Measurements from ENCODE around the gene PDE6A.
"Not testable (repeated sequence)": the region's sequence is repeated elsewhere in the genome, so short reads cannot be mapped to it uniquely, and the experiment has no call there.

PDE6A gene

DNA sequence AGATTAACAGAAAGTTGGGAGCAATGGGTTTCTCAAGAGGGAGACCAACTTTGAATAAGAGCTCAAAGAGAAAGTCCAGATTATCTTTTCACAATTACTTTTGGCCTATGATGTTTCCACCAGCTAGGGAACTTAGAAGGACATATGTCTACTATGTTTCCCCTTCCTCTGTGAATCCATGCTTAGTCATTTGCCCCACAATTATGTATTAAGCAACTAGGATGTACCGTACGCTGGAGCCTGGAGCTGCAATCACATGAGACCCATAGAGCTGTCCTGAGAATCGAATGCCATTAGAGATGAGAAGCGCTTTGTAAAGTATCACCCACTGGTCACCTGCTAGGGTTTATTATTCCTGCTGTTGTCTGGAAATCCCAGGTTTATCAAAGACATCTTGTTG, 78.8 kb downstream of the PDE6A start:
- no peak overlapping the region for H3K4me3 ChIP-seq (ENCODE audit: low read depth, low read length)
- TF ChIP-seq, protein P1, sequence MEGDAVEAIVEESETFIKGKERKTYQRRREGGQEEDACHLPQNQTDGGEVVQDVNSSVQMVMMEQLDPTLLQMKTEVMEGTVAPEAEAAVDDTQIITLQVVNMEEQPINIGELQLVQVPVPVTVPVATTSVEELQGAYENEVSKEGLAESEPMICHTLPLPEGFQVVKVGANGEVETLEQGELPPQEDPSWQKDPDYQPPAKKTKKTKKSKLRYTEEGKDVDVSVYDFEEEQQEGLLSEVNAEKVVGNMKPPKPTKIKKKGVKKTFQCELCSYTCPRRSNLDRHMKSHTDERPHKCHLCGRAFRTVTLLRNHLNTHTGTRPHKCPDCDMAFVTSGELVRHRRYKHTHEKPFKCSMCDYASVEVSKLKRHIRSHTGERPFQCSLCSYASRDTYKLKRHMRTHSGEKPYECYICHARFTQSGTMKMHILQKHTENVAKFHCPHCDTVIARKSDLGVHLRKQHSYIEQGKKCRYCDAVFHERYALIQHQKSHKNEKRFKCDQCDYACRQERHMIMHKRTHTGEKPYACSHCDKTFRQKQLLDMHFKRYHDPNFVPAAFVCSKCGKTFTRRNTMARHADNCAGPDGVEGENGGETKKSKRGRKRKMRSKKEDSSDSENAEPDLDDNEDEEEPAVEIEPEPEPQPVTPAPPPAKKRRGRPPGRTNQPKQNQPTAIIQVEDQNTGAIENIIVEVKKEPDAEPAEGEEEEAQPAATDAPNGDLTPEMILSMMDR (IDR thresholded peaks at IDR 0.05; ENCODE audit: low read depth, low read length, missing control alignments) = no peak
- no peak for DNase-seq (ENCODE audit: low read depth)

DNA sequence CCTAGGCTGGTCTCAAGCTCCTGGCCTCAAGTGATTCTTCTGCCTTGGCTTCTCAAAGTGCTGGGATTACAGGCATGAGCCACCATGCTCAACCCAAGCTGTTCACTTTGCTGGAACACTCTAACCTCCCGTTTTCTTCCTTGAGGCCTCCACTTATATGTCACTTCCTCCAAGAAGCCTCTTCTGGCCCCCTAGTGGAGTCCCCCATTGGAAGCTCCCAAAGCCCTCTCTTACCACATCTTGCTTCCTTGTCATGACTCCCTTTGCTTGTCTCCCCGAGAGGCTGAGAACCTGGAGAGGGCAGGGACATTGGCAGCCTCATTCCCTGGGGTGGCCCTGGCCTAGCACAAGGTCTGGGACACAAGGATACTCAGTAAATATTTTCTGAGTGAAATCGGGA, 80.8 kb downstream of the PDE6A start:
- no peak for DNase-seq (ENCODE audit: low read depth)
- TF ChIP-seq, protein P1 (IDR thresholded peaks at IDR 0.05; ENCODE audit: low read depth, low read length, missing control alignments) = peak; percentile 4
- H3K4me3 ChIP-seq (ENCODE audit: low read depth, low read length) = no peak overlapping the region

DNA sequence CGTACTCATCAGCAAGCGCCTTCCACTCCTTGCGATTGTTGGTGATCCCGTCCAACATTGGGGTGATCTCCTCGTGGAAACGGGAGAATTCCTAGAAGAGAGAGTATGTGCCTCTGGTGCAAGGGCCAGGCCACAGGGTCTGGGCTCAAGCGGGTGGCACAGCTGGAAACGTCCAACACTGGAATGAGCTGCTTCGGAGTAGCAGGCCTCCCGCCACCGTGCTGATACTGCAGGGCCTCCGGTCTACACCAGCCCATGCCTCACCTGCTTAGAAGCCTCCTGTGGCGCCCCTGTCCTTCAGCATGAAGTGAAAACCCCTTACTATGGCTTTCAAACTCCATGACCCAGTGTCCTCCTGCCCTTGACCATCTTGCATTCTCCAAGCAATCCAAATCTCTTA, 81.4 kb downstream of the PDE6A start:
- TF ChIP-seq, protein P1 (IDR thresholded peaks at IDR 0.05; ENCODE audit: low read depth, low read length, missing control alignments) = no peak
- no peak for DNase-seq (ENCODE audit: low read depth)
- no peak overlapping the region for H3K4me3 ChIP-seq (ENCODE audit: low read depth, low read length)

DNA sequence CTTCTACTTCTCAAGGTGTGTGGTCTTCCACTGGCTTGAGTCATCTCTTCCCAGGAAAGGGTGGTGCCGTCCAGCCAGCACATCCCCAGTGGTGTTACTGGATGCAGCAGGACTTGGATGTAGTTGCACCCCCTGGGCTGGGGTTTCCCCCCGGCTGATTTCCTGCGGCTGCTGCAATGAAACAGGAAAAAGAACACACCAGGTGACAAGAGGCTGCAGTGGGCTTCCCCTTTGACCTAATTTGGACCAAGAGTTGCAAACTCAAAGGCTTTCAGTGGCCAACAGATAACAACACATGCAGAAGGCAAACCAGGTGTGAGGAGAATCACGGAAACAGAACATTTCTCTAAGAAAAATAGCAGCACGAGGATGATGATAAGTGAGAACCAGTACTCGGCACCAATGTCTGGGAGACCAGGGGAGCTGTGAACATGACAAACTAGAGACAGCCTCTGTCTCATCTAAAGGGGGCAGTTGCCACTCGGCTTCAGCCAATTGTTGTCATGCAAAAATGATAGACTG, 83.7 kb downstream of the PDE6A start:
- no peak overlapping the region for H3K4me3 ChIP-seq (ENCODE audit: low read depth, low read length)
- peak; percentile 54 for DNase-seq (ENCODE audit: low read depth)
- TF ChIP-seq, protein P1 (IDR thresholded peaks at IDR 0.05; ENCODE audit: low read depth, low read length, missing control alignments) = no peak

DNA sequence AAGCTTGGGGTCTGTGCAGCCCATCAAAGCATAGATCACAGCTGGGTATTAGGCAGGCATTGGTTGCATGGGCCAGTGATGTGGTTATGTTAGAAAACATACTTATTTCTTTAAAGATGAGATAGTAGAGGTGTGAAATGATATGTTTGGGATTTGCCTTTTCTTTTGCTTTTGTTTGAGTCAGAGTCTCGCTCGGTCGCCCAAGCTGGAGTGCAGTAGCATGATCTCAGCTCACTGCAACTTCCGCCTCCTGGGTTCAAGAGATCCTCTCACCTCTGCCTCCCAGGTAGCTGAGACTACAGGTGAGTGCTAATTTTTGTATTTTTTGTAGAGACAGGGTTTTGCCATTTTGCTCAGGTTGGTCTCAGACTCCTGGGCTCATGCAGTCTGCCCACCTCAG, 84.8 kb downstream of the PDE6A start:
- no peak for DNase-seq (ENCODE audit: low read depth)
- H3K4me3 ChIP-seq (ENCODE audit: low read depth, low read length) = no peak overlapping the region

DNA sequence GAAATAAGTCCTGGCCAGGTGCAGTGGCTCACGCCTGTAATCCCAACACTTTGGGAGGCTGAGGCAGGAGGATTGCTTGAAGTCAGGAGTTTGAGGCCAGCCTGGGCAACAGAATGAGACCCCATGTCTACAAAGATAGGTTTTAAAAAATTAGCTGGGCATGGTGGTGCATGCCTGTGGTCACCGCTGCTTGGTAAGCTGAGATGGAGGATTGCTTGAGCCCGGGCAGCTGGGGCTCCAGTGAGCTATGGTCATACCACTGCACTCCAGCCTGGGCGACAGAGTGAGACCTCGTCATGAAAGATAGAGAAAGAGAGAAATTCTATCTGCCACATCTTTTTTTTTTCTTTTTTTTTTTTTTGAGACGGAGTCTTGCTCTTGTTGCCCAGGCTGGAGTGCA, 86.1 kb downstream of the PDE6A start:
- H3K4me3 ChIP-seq (ENCODE audit: low read depth, low read length); DNase-seq (ENCODE audit: low read depth): not testable (repeated sequence)

More for the DNA sequence above, 84.8 kb downstream of the PDE6A start:
- TF ChIP-seq, protein P1 (IDR thresholded peaks at IDR 0.05; ENCODE audit: low read depth, low read length, missing control alignments) = no peak

DNA sequence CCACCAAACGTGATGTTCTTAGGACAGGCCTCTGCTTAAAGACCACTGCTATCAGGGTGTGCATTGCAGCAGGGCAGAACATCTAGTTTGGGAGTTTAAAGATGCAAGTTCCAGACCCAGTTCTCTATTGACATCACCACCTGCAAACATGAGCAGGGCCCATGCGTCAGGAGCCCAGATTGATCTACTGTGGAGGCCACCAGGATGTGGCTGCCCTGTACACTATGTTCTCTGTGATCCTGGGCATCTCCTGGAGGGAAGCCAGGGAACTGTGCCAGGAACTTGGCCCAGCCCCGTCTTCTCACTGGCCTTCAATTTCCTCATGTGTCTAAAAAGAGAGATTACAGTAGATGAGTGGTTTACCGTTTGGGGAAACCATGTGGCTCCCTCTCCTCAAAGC, 87.1 kb downstream of the PDE6A start:
- no peak overlapping the region for H3K4me3 ChIP-seq (ENCODE audit: low read depth, low read length)
- DNase-seq (ENCODE audit: low read depth) = no peak
- TF ChIP-seq, protein P1 (IDR thresholded peaks at IDR 0.05; ENCODE audit: low read depth, low read length, missing control alignments) = no peak
